CD4-positive, alpha-beta T cell treated with Interleukin-2 at 100 ng/mL for 4 hours (primary cell): ENCODE results near the gene VBP1.
"Not testable (repeated sequence)": the region's sequence is repeated elsewhere in the genome, so short reads cannot be mapped to it uniquely, and the experiment has no call there.

Experiments used
- DNase-seq: peaks from one replicate; pipeline ENCODE4 v3.0.0-alpha.2; 2020; ENCODE audit warnings: low spot score

Gene VBP1, protein sequence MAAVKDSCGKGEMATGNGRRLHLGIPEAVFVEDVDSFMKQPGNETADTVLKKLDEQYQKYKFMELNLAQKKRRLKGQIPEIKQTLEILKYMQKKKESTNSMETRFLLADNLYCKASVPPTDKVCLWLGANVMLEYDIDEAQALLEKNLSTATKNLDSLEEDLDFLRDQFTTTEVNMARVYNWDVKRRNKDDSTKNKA

DNA sequence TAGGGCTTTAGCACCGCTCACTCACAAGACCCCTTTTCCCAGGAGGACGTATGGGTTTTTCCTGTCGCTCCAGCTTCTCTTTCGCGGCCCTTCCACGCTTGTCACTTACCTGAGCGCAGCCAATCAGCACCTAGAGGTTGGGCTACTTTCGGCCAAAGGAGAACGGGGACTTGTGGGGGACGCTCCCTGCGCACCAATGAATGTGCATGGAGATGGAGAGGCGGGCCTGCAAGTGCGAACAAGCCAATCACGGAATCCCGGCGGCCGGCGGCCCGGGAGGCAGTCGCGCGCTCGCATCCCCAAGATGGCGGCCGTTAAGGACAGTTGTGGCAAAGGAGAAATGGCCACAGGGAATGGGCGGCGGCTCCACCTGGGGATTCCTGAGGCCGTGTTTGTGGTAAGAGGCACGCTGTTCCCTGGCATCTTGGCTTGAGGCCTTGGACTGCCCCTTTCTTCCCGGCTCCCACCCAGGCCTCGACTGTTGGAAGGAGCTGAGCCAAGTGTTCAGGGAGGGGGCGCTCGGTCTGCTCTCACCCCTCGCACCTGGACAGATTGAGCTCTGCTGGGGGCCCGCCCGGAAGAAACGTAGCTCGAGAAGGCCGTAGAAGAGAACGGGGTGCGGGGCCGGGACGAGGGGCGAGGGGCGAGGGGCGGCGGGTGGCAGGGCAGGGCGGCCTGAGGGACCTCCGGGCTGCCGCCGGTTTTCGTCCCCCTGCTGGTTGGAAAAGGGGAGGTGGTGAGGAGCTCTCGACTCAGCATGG, at the start of gene VBP1:
Gene VBP1, plus strand, starts transcription at position 282 of the 761 bp plus-strand sequence. Its CDS starts 23 bp downstream, at position 305.
- DNase-seq = peak; percentile 90

DNA sequence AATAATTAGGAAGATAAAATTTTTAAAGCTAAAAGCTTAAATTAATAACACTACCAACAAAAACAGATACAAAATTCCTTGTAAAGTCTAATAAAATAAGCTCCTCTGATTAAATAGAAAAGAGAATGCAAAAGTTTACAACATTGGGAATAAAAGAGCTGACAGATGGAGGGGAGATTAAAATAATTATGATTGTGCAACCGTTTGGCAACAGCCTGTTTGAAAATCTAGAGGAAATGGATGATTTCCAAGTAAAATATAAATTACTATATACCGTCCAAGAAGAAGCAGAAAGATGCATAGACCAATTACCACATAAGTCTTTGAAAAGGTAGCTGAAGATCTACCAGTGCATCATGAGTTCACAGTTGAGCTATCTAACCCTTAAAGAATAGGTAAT, 46.4 kb upstream of the VBP1 start:
- DNase-seq = no peak

DNA sequence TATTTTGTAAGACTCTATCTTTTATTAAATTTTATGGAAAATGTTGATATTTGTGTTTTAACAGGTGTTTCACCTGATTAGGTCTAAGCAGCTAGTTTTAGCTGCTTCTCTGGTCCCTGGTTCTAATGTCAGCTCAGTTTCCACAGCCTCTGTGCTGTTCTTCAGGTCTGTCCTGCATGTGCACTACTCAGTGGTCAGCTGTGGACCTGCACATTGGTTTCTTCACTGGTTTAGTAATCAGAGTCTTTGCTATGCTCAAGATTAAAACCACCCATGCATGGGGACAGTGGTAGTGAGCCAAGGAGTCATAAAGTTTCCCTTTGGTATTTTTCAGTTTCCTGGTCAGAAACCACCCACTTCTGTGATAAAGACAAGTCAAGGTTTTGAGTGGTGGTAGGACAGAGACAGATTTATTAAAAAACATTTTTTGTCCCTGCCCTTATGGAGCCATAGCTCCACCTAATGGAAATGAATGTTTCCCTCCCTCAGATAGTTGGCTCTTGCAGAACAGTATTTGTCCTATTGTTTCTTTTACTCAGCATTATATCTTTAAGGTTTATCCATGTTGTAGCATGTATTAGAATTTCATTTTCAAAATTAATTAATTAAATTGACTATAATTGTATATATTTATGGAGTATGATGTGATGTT, 36.8 kb upstream of the VBP1 start:
- DNase-seq = no peak

DNA sequence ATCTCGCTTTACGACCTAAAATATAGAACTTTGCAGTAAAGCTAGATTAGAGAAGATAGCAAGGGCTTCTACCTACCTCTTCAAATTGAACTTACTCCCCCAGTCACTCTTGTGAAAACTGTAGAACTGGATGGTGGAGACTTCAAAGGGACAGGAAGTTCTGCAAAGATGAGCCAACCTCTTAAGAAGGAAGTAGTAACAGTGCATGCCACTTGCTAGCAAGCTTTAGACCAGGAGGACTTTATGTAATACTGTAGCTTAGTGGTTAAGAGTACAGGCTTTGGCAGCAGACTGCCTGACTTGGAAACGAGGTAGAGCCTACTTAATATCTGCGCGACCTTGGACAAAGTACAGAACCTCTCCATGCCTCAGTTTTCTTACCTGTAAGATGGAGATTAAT, 27.5 kb upstream of the VBP1 start:
- DNase-seq = peak; percentile 57

DNA sequence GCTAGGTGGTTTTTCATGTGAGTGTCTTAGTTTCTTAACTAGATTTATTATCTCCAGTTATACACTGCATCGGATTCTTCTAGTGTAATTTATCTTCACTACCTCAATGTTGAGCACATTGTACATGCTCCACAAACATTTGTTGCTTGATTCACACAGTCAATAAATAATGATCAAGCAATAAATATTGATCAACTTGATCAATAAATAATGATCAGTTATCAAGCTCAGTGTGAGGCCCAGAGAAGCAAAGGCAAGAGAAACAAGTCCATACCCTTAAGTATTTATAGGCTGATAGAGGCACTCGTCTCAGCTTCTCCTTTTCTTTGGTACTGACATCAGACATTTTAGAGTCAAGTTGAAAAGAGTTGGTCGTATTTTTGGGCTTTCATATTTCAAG, 5.1 kb upstream of the VBP1 start:
- DNase-seq = no peak

DNA sequence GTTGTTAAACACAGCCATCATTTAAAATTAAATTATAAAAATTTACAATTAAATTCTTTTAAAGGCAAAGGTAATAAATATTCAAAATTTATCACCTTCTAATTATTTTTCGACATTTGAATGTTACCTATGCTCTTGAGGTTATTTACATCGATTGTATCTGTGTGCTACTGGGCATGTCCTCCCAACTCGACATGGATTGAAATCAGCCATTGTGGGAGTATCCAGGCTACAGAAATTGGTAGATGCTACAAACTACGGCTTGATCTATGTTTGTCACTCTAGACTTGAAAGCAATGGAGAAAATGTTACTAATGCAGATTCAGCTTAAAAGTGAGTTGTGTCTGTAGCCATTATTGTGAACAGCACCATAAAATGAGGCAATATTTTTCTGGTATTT, 2.5 kb upstream of the VBP1 start:
- no peak for DNase-seq

DNA sequence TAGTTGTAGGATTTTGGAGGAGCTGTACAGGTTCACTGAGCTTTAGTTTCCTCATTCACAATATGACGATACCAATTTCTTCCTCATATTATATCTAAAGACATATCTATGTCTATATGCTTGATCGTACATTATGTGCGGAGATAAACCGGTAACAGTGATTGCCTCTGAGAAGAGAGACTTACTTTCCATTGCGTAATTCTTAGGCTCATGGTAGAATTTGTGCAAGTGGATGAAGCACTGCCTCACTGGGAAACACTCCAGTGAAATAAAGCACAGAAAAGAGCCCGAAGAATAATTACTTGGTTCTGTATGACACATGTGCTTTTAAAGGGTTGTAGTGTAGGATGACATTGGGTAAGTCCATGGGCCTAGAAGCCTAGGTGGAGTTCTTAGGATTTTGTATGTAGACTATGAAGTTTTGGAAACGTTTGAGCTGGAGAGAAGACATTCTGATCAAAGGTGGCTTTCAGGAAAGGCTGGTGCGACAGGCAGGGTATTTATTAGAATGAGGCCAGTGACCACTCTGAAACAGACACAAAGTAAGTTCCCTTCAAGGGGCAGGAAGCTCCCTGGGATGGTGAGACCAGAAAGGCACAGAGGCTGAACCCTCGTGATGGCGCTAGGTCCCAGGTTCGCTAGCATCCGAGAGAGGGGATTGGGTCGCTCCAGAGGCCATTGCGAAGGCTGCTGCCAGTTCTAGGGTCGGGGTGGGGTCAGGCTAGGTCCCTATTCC, 649 bp upstream of the VBP1 start:
- DNase-seq = no peak

DNA sequence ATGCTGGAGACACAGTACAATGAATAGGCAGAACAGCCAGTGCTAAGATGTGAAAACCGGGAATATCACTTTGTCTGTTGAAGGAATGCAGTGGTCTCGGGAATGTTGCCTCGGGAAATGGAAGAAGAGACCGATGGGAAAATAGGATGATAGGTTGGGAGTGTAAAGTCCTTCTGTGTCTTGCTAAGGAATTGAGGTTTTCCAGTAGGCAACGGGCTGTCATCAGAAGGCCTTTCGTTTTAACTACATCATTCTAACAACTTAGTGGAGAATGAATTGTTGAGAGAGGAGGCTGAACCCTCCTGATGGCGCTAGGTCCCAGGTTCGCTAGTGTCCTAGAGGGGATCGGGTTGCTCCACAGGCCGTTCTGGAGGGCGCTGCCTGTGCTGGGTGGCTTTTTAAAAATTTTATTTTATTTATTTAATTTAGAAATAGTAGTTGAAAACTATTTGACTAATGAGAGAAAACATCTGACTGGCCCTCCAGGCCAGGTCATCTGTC, 730 bp downstream of the VBP1 start:
- DNase-seq = no peak

DNA sequence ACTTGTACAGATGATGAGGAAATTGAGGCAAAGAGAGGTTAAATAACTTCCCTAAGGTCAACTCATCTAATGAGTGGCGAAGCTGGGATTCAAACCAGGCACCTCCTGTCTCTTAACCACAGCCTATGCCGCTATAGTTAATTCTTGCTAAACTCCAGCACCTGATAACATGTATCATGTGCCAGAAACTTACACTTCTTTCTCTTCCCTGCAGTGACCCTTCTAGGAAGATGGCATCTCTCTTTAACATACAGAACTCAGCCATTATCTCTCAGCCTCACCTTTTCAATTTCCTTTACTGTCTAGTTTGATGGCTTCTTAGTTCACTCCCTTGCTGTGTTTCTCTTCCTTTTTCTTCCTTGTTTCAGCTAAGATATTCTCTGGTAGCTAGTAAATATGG, 2.5 kb downstream of the VBP1 start:
- no peak for DNase-seq

DNA sequence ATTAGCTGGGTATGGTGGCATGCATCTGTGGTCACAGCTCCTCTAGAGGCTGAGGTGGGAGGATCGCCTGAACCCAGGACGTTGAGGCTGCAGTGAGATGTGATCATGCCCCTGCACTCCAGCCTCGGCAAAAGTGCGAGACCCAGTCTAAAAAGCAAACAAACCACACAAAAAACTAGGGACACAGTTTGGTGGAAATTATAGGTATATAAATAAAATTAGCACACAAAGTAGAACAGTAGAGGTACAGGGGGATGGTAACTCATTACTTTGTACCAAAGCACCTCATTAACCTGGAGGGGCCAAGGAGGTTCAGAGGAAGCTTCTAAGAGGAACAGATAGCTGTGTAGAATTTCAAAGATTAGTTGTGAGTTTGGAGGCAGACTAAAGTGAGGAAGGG, 5.1 kb downstream of the VBP1 start:
- no peak for DNase-seq

DNA sequence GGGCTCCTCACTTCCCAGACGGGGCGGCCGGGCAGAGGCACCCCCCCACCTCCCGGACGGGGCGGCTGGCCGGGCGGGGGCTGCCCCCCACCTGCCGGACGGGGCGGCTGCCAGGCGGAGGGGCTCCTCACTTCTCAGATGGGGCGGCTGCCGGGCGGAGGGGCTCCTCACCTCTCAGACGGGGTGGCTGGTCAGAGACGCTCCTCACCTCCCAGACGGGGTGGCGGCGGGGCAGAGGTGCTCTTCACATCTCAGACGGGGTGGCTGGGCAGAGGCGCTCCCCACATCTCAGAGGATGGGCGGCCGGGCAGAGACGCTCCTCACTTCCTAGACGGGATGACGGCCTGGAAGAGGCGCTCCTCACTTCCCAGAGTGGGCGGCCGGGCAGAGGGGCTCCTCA, 7.5 kb downstream of the VBP1 start:
- DNase-seq = not testable (repeated sequence)

DNA sequence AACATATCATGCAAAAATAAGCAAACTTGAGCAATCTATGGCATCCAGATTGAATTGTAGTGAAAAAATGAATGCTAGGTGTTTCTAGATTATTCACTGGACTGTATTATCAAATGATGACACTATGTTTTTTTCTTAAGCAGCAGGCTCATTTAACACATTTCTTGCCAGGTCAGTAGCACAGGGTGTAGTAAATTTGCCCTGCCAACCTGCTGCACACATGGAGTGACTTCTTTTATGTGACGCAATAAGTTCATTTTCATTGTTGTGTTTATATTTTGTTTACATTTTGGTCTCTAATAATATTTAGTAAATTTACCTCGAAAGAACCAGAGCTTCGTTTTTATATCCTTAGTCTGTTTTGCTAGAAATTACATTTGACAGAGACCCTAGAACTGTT, 9.5 kb downstream of the VBP1 start:
- DNase-seq = no peak

DNA sequence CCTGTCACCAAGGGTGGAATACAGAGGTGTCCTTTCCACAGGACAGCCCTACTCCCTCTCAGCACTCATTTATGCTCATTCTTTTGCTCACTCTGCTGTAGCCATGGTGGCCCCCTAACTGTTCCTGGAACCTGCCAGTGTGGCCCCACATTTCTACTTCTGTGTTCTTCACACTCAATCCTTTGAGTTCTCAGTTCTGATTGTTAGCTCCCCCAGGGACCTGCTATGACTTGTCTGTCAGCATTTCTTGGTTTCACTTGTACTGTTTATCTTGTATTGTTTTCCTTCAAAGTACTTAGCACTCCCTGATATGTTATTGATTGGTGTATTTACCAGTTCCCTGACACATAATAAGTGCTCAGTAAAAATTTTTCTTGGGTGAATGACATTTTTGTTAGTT, 14.9 kb downstream of the VBP1 start:
- DNase-seq = no peak

DNA sequence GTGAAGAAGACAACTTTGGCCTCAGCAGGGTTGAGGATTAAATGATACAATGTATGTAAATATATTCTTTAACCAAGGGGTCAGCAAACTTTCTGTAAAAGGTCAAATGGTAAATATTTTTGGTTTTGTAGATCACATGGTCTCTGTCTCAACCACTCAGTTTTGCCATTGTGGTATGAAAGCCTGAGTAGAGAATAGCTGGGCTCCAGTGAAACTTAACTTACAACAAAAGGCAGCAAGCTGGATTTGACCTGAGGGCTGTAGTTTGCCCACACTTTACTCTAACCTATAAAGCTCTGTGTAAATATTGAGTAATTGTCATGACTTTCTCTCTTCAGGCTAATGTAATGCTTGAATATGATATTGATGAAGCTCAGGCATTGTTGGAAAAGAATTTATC, 19.6 kb downstream of the VBP1 start:
- DNase-seq = no peak

DNA sequence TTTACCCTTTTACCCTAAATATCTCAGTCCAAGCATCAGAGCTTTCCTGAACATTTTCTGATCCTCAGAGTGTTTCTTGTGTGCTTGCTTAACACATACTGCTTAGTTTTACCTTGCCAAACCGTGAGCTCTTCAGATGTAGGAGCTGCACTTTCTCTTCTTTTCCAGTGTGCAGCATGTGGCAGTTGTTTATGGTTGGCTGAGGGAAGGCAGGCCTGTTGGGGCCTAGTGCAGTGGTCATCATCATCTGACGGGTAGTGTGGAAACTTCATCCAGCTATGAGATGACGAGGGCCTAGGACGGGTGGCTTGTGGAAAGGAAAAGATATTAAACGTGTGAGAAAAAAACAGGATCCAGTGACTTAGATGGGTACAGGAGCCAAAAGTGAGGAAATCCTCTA, 21.5 kb downstream of the VBP1 start:
- DNase-seq = no peak

DNA sequence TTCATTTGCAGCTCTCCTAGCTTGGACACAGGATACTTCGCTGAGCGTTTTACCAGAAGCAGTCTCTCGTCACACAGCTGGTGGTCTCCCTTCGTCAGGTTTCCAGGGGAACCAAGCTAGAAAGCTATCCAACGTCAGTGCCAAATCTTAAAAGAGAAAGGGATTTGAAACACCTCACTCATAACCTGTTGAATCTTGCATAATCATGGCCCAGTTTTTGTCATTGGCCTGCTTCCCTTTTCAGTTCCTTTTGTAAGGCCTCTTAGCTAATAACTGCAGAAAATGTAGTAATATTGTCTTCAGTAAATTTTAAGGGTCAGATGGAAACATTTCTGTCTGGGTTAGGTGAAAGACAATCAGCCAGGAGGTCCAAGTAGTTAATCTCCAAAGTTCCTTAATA, 26.0 kb downstream of the VBP1 start:
- DNase-seq = no peak

DNA sequence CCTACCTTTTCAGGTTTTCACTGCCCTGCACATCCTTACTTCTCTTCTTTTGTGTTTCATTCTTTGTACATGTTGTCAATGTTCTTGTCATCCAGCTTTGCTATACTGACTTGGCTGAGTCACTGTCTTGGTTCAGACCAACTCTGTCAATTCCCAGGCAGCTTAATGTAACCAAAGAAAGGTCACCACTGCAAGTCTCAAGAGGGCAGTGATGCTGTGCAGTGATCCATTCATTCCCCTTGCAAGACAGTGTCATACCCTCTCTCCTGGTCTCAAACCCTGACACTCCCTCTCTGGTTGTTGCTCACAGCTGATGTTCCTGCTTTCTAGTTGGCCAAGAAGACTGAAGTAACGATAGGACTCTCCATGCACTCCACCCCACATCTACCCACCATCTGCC, 30.5 kb downstream of the VBP1 start:
- no peak for DNase-seq

DNA sequence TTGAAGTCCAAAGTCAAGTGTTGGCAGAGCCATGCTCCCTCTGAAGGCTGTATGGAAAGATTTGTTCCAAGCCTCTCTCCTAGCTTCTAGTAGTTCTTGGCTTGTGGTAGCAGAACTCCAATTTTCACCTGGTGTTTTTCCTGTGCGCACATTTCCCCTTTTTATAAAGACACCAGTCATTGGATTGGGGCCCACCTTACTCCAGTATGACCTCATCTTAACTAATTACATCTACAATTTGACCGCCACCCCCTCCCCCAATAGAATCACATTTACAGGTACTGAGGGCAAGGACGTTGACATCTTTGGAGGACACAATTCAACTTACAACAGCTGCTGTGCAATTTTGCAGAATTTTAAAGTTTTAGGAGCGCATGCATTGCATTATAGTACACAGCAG, 31.2 kb downstream of the VBP1 start:
- DNase-seq = no peak

DNA sequence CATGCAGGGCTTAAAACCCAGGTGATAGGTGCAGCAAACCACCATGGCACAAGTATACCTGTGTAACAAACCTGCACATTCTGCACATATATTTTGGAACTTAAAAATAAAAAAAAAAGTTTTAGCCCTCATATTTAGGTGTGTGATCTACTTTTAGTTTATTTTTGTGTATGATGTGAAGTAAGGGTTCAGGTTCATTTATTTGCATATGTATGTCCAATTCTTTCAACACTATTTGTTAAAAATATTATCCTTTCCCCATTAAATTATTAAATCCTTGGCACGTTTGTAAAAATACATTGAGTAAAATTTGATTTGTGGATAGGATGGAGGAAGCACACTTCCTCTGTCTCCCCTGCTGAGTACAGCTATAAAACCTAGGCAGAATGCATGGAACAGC, 35.1 kb downstream of the VBP1 start:
- DNase-seq = no peak

DNA sequence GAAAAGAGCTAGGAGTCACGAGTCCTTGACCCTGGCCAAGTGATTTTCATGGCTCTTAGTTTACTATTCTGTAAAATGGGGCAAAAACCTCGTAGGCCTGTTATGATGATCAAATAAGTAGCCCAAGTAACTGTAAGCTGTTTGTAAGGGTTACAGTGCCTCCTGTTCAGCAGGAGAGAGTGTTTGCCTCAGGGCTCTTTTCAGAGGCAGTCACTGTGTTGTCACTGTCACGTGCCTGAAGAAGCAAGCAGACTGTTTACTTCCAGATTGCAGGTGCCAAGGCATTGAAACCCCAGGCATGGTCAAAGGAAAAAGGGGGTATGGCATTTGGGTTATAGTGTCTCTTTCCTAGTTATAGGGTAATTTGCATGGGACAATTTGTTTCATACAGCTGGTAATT, 43.5 kb downstream of the VBP1 start:
- DNase-seq = no peak

DNA sequence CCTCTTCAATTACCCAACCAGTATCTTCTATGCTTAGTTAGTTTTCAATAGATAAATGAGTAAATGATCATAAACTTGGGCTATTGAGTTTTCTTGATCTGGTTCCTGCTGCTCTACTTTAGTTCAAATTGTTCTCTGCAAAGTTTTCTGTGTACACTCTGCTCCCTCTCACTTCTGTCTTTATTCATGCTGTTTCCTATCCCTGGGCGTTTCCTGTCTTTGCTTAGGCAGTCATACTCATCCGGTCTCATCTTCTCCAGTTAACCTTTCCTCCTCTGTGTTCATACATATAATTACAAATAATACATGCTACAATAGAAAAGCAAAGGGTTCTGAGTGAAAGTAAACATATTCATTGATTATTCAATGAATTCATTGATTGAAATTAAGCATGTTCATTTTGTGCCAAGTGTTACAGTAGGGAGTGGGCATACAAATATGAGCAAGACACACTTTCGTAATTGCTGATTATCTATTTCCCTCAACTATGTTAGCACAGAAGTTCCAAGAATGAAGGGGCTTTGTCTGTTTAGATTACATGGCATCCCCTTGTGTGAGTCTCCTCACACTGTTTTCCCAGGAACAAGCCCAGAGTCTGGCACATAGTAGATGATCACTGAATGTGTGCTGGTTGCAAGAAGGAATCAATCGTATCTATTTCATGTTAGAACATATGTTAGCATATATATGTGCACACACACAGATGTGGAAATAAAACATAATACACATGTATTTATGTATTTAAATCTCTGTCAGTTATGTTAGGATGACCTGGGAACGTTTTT, 46.9 kb downstream of the VBP1 start:
- DNase-seq = peak; percentile 18
